Measurements from ENCODE around the gene SMAGP. TPM values are rescaled to one million over a fixed set of nuclear protein-coding genes. Genes with fewer than 3 reads are reported as not detected.

SMAGP gene
- total RNA-seq, 2 experiments from 2014 or later, result 2.5 to 3.0 TPM

GRCh38 chr12:51210690-51211395 lies 59.4 kb downstream of the SMAGP start:
- intact Hi-C loops (cut with DNase I, micrococcal nuclease), result loop anchor here in 1 of 2 experiments (10.0 kb wide), 1 partner anchor 54 kb away; no protein-coding TSS in a partner anchor

GRCh38 chr12:51209259-51209658 lies 61.0 kb downstream of the SMAGP start:
- ATAC-seq (ENCODE audit: poor library complexity), result no peak
- Mint-ChIP-seq H3K4me3 (no peak overlapping the region), H3K4me1 (ENCODE audit: low read depth) (peaks cover 5% of the 10 kb centered on the region), H3K36me3 (ENCODE audit: low read depth) (peaks cover 25% of the 10 kb centered on the region), H3K27me3 (no peaks in the 10 kb centered on the region), H3K27ac (no peak overlapping the region), H3K9me3 (no peaks in the 10 kb centered on the region)
- Histone ChIP-seq H3K4me1 (ENCODE audit: insufficient read depth, low read length) (no peaks in the 10 kb centered on the region), H3K36me3 (ENCODE audit: insufficient read depth, low read length) (peaks cover 9% of the 10 kb centered on the region), H3K4me3 (ENCODE audit: low read length) (no peak overlapping the region), H3K27ac (ENCODE audit: low read depth in 1 of 2, low read length in 2 of 2) (no peak overlapping the region), H3K9me3 (ENCODE audit: control insufficient read depth in 1 of 2, insufficient read depth in 1 of 2, low read length in 2 of 2) (no peaks in the 10 kb centered on the region), H3K27me3 (ENCODE audit: control insufficient read depth in 1 of 2, insufficient read depth in 2 of 2, low read length in 2 of 2) (no peaks in the 10 kb centered on the region)
- POLR2A ChIA-PET, result interaction anchor here (0.8 kb wide), 1 partner anchor 8 kb away, joined by 3 read pairs; no protein-coding TSS in a partner anchor
- TF ChIP-seq CTCF (IDR thresholded peaks at IDR 0.05), result no peak
- intact Hi-C loops (cut with DNase I, micrococcal nuclease), result no loop called here
- DNase-seq, result no peak
- CTCF ChIA-PET, result no interaction called here

More at GRCh38 chr12:51210690-51211395, 59.4 kb downstream of the SMAGP start:
- CTCF ChIA-PET, result interaction anchor here (1.3 kb wide), 1 partner anchor 15 kb away, joined by 3 read pairs; no protein-coding TSS in a partner anchor
- Histone ChIP-seq H3K27ac (ENCODE audit: low read depth in 1 of 2, low read length in 2 of 2) (no peak overlapping the region), H3K27me3 (ENCODE audit: control insufficient read depth in 1 of 2, insufficient read depth in 2 of 2, low read length in 2 of 2) (no peaks in the 10 kb centered on the region), H3K4me1 (ENCODE audit: insufficient read depth, low read length) (no peaks in the 10 kb centered on the region), H3K36me3 (ENCODE audit: insufficient read depth, low read length) (peaks cover 9% of the 10 kb centered on the region), H3K9me3 (ENCODE audit: control insufficient read depth in 1 of 2, insufficient read depth in 1 of 2, low read length in 2 of 2) (no peaks in the 10 kb centered on the region), H3K4me3 (ENCODE audit: low read length) (no peak overlapping the region)
- Mint-ChIP-seq H3K4me3 (no peak overlapping the region), H3K27ac (no peak overlapping the region), H3K4me1 (ENCODE audit: low read depth) (peaks cover 5% of the 10 kb centered on the region), H3K9me3 (no peaks in the 10 kb centered on the region), H3K27me3 (no peaks in the 10 kb centered on the region), H3K36me3 (ENCODE audit: low read depth) (peaks cover 29% of the 10 kb centered on the region)
- POLR2A ChIA-PET, result interaction anchor here (1.9 kb wide), 1 partner anchor 28 kb away, joined by 6 read pairs; the partner anchor contains the start of gene DAZAP2
- DNase-seq, result no peak
- TF ChIP-seq CTCF (IDR thresholded peaks at IDR 0.05), result no peak
- ATAC-seq (ENCODE audit: poor library complexity), result no peak

GRCh38 chr12:51208016-51208660 lies 62.1 kb downstream of the SMAGP start:
- Histone ChIP-seq H3K36me3 (ENCODE audit: insufficient read depth, low read length) (peaks cover 9% of the 10 kb centered on the region), H3K4me1 (ENCODE audit: insufficient read depth, low read length) (peaks cover 8% of the 10 kb centered on the region), H3K4me3 (ENCODE audit: low read length) (no peak overlapping the region), H3K27me3 (ENCODE audit: control insufficient read depth in 1 of 2, insufficient read depth in 2 of 2, low read length in 2 of 2) (no peaks in the 10 kb centered on the region), H3K9me3 (ENCODE audit: control insufficient read depth in 1 of 2, insufficient read depth in 1 of 2, low read length in 2 of 2) (no peaks in the 10 kb centered on the region), H3K27ac (ENCODE audit: low read depth in 1 of 2, low read length in 2 of 2) (no peak overlapping the region)
- Mint-ChIP-seq H3K27me3 (no peaks in the 10 kb centered on the region), H3K4me1 (ENCODE audit: low read depth) (peaks cover 11% of the 10 kb centered on the region), H3K27ac (no peak overlapping the region), H3K36me3 (ENCODE audit: low read depth) (peaks cover 28% of the 10 kb centered on the region), H3K4me3 (no peak overlapping the region), H3K9me3 (no peaks in the 10 kb centered on the region)
- DNase-seq (no peak), ATAC-seq (ENCODE audit: poor library complexity) (no peak)
- TF ChIP-seq CTCF (IDR thresholded peaks at IDR 0.05), result no peak
- ChIA-PET CTCF (no interaction called here), POLR2A (no interaction called here)
- intact Hi-C loops (cut with DNase I, micrococcal nuclease), result no loop called here
